ENCODE results near the gene SLC6A3.

SLC6A3 gene

GRCh38 chr5:1391691-1392090, 53.5 kb downstream of the SLC6A3 start:
- TF ChIP-seq SIN3A (IDR thresholded peaks at IDR 0.05; ENCODE audit: borderline replicate concordance, insufficient read depth, low read length) (no peak), POLR2AphosphoS5 (IDR thresholded peaks at IDR 0.05; ENCODE audit: low read depth, low read length) (no peak), REST (IDR thresholded peaks at IDR 0.05; ENCODE audit: insufficient read depth in 1 of 2, low read depth in 2 of 2, low read length in 2 of 2) (no peak), FOXP2 (optimal IDR thresholded peaks at IDR 0.05; ENCODE audit: borderline replicate concordance, extremely low read depth, extremely low read length, insufficient read depth) (no peak), TAF1 (IDR thresholded peaks at IDR 0.05; ENCODE audit: borderline replicate concordance, insufficient read depth, low read length) (no peak)

- TF ChIP-seq FOXP2 (optimal IDR thresholded peaks at IDR 0.05; ENCODE audit: borderline replicate concordance, extremely low read depth, extremely low read length, insufficient read depth) (no peak), SIN3A (IDR thresholded peaks at IDR 0.05; ENCODE audit: borderline replicate concordance, insufficient read depth, low read length) (no peak), TAF1 (IDR thresholded peaks at IDR 0.05; ENCODE audit: borderline replicate concordance, insufficient read depth, low read length) (no peak), POLR2AphosphoS5 (IDR thresholded peaks at IDR 0.05; ENCODE audit: low read depth, low read length) (no peak), REST (IDR thresholded peaks at IDR 0.05; ENCODE audit: insufficient read depth in 1 of 2, low read depth in 2 of 2, low read length in 2 of 2) (no peak)
Observed at GRCh38 chr5:1390861-1391600, 54.2 kb downstream of the SLC6A3 start.

GRCh38 chr5:1390333-1390732, 54.9 kb downstream of the SLC6A3 start:
- TF ChIP-seq POLR2AphosphoS5 (IDR thresholded peaks at IDR 0.05; ENCODE audit: low read depth, low read length) (no peak), FOXP2 (optimal IDR thresholded peaks at IDR 0.05; ENCODE audit: borderline replicate concordance, extremely low read depth, extremely low read length, insufficient read depth) (no peak), SIN3A (IDR thresholded peaks at IDR 0.05; ENCODE audit: borderline replicate concordance, insufficient read depth, low read length) (no peak), TAF1 (IDR thresholded peaks at IDR 0.05; ENCODE audit: borderline replicate concordance, insufficient read depth, low read length) (no peak), REST (IDR thresholded peaks at IDR 0.05; ENCODE audit: insufficient read depth in 1 of 2, low read depth in 2 of 2, low read length in 2 of 2) (no peak)

GRCh38 chr5:1388383-1388967, 56.8 kb downstream of the SLC6A3 start:
- TF ChIP-seq TAF1 (IDR thresholded peaks at IDR 0.05; ENCODE audit: borderline replicate concordance, insufficient read depth, low read length) (no peak), POLR2AphosphoS5 (IDR thresholded peaks at IDR 0.05; ENCODE audit: low read depth, low read length) (no peak), REST (IDR thresholded peaks at IDR 0.05; ENCODE audit: insufficient read depth in 1 of 2, low read depth in 2 of 2, low read length in 2 of 2) (no peak), SIN3A (IDR thresholded peaks at IDR 0.05; ENCODE audit: borderline replicate concordance, insufficient read depth, low read length) (no peak), FOXP2 (optimal IDR thresholded peaks at IDR 0.05; ENCODE audit: borderline replicate concordance, extremely low read depth, extremely low read length, insufficient read depth) (no peak)
